Suprapubic skin (tissue), 4 donors: ENCODE measurements around the gene HMGN3.

Source experiments
- CTCF ChIP-seq, 2 donors: fragments of 200-600 bp in 1 of 2; fragments of 450-650 bp in 1 of 2; sonication (generic) in 1 of 2; IDR thresholded peaks; one replicate each; pipeline ENCODE4 v1.5.1; 2016 to 2019; ENCODE audit warnings: antibody characterized with exemption in 2 of 2, mild to moderate bottlenecking in 1 of 2, moderate library complexity in 1 of 2
- EP300 ChIP-seq: sonication (generic); formaldehyde crosslinking; IDR thresholded peaks from one replicate; pipeline ENCODE4 v1.6.1; 2017; ENCODE audit warnings: antibody characterized with exemption
- POLR2A ChIP-seq, 2 donors: fragments of 450-650 bp; IDR thresholded peaks; one replicate each; pipeline ENCODE4 v1.6.1; 2017; ENCODE audit warnings: antibody characterized with exemption in 2 of 2, mild to moderate bottlenecking in 2 of 2, moderate library complexity in 2 of 2
- POLR2AphosphoS5 ChIP-seq, 3 donors: sonication (generic); formaldehyde crosslinking; IDR thresholded peaks; one replicate each; pipeline ENCODE4 v1.6.1; 2017; ENCODE audit warnings: antibody characterized with exemption in 3 of 3

- TF ChIP-seq POLR2A (IDR thresholded peaks at IDR 0.05), result no peak
- no peak for TF ChIP-seq CTCF (IDR thresholded peaks at IDR 0.05)
- TF ChIP-seq POLR2AphosphoS5 (IDR thresholded peaks at IDR 0.05), result no peak
- no peak for TF ChIP-seq EP300
These were observed 37.6 kb downstream of the HMGN3 start for GRCh38 chr6:79196912-79197311.
